CD8-positive, alpha-beta memory T cell (primary cell): Measurements from ENCODE around the gene ARPC5L. TPM values are rescaled to one million over a fixed set of nuclear protein-coding genes. Genes with fewer than 3 reads are reported as not detected.
A peak's percentile ranks its signal among the peaks of the same experiment; 100 is the strongest.

Experiments
- CTCF ChIA-PET: fragments of 350-600 bp; sonication (Branson Sonifier 250); formaldehyde crosslinking; loops from one replicate; lab custom pipeline; 2021; ENCODE audit warnings: antibody characterized with exemption; lab: Charles Lee
- POLR2A ChIA-PET: fragments of 350-600 bp; sonication (Branson Sonifier 250); formaldehyde crosslinking; loops from one replicate; lab custom pipeline; 2021; ENCODE audit warnings: antibody characterized with exemption; lab: Charles Lee
- DNase-seq, 5 donors: peaks; one replicate each; pipeline versions ENCODE4 v3.0.0 to v3.0.0-alpha.2; 2020 to 2022; ENCODE audit warnings: mixed read lengths in 1 of 5
- H3K27ac ChIP-seq: one replicate; pipeline ENCODE4 v1.7.0; 2013; ENCODE audit warnings: low read depth, mild to moderate bottlenecking, low read length, moderate library complexity
- H3K27me3 ChIP-seq: 2 replicates; pipeline ENCODE4 v1.7.0; 2013; ENCODE audit warnings: low read length, mild to moderate bottlenecking; ENCODE audit not compliant: insufficient read depth, poor library complexity, severe bottlenecking
- H3K36me3 ChIP-seq: 2 replicates; pipeline ENCODE4 v1.7.0; 2013; ENCODE audit warnings: mild to moderate bottlenecking, low read length, moderate library complexity; ENCODE audit not compliant: insufficient read depth
- H3K4me1 ChIP-seq: 2 replicates; pipeline ENCODE4 v1.7.0; 2013; ENCODE audit warnings: mild to moderate bottlenecking, low read length, moderate library complexity; ENCODE audit not compliant: insufficient read depth
- H3K4me3 ChIP-seq: 2 replicates; pipeline ENCODE4 v1.7.0; 2013; ENCODE audit warnings: mild to moderate bottlenecking, low read length
- H3K9me3 ChIP-seq: 2 replicates; pipeline ENCODE4 v1.7.0; 2013; ENCODE audit warnings: mild to moderate bottlenecking, low read length
- H3K27ac Mint-ChIP-seq, 8 donors: one replicate each; pipeline ENCODE4 v1.8.0; 2020 to 2021; ENCODE audit warnings: mixed read lengths in 8 of 8, mild to moderate bottlenecking in 6 of 8, inconsistent platforms in 3 of 8, moderate library complexity in 3 of 8
- H3K27me3 Mint-ChIP-seq, 2 donors: one replicate each; pipeline ENCODE4 v1.8.0; 2020 to 2021; ENCODE audit warnings: mixed read lengths in 2 of 2, mild to moderate bottlenecking in 1 of 2, moderate library complexity in 1 of 2
- H3K36me3 Mint-ChIP-seq, 3 donors: one replicate each; pipeline ENCODE4 v1.8.0; 2020 to 2021; ENCODE audit warnings: mixed read lengths in 3 of 3, inconsistent platforms in 1 of 3, mild to moderate bottlenecking in 1 of 3
- H3K4me1 Mint-ChIP-seq, 3 donors: one replicate each; pipeline ENCODE4 v1.8.0; 2020 to 2021; ENCODE audit warnings: mixed read lengths in 3 of 3, inconsistent platforms in 1 of 3, mild to moderate bottlenecking in 1 of 3
- H3K4me3 Mint-ChIP-seq, 7 donors: one replicate each; pipeline ENCODE4 v1.8.0; 2020 to 2021; ENCODE audit warnings: mixed read lengths in 7 of 7, mild to moderate bottlenecking in 6 of 7, moderate library complexity in 4 of 7, inconsistent platforms in 2 of 7
- H3K9me3 Mint-ChIP-seq, 5 donors: one replicate each; pipeline ENCODE4 v1.8.0; 2020 to 2022; ENCODE audit warnings: mixed read lengths in 5 of 5, mild to moderate bottlenecking in 3 of 5, moderate library complexity in 2 of 5, inconsistent platforms in 1 of 5
- polyA plus RNA-seq: library from polyadenylated mRNA; unstranded; fragments of 300-500 nt; fragmentation: Illumina TruSeq; gene quantifications from one replicate; pipeline ENCODE4 v1.2.3, GENCODE V29; 2021
- total RNA-seq, 2 experiments: library from RNA; stranded (reverse); gene quantifications; one replicate each; pipeline ENCODE4 v1.2.3, GENCODE V29; 2021

ARPC5L gene
- total and polyA plus RNA-seq, 3 experiments from 2014 or later, result 116 to 120 (median 118) TPM

DNA sequence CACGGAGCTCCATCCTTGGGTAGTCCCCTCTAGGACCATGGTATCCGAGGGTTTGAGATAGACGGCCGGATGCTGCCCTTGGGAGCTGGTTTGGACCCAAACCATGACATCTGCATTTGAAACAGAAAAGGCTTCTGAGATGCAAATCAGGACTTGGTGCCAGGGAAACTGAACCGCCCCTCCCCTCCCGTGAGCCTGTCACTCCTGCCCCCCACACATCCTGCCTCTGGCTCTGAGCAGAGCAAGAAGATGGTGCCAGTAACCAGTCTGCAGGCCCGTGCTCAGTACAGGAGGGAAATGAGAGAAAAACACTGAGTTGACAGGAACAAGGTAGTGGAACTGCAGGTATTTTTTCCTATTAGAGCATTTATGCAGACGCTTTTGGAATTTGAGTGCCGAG is 18.6 kb downstream of the ARPC5L start:
- POLR2A ChIA-PET, result no interaction called here

DNA sequence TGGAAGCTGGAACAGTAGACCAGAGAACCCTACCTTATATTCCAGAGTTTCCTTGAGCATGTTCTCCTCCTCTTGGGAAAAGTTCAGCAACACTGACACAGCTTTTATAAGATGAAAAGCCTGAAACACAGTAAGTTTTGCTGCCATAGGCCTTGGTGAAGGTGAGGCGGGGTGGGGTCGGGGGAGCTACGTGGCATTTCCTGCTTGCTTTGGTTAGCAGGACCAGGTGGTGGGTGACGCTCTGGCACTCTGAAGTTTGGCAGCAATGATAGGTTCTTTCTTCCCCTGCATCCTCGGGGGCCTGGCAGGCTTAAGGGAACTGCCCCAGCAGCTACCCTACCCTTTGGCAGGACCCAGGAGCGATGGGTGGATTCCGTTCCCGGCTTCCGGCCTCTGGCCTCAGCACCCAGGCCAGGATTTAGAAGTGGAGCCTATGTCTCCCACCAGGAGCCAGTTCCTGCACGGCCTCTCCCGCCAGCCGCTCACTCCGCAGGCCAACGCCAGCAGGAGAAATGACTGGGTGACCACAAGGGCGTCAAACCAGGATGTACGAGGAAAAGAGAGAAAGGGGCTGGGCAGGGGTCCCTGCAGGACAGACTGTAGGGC is 19.3 kb downstream of the ARPC5L start:
- H3K4me1 ChIP-seq, result peaks cover 6% of the 10 kb centered on the region
- DNase-seq, result no peak
- H3K36me3 ChIP-seq, result peaks cover 32% of the 10 kb centered on the region
- H3K4me3 ChIP-seq, result no peak overlapping the region
- no peaks in the 10 kb centered on the region for H3K9me3 ChIP-seq
- Mint-ChIP-seq H3K4me3 (no peak overlapping the region), H3K4me1 (peaks cover 7 to 26% (median 7%) of the 10 kb centered on the region in 3 donors), H3K27ac (peak overlapping the region in 7 of 8 donors; percentile 17 to 92 (median 68)), H3K36me3 (peaks cover 1 to 84% (median 30%) of the 10 kb centered on the region in 3 donors), H3K9me3 (no peaks in the 10 kb centered on the region), H3K27me3 (no peaks in the 10 kb centered on the region)
- CTCF ChIA-PET, result interaction anchor here (1.2 kb wide), 1 partner anchor 27 kb away, joined by 4 read pairs; the partner anchor contains the start of gene WDR38
- no peak overlapping the region for H3K27ac ChIP-seq
- no peaks in the 10 kb centered on the region for H3K27me3 ChIP-seq
- POLR2A ChIA-PET, result interaction anchor here (0.5 kb wide), 1 partner anchor 19 kb away, joined by 3 read pairs; no protein-coding TSS in a partner anchor

More for the DNA sequence above, 18.6 kb downstream of the ARPC5L start:
- Mint-ChIP-seq H3K27me3 (no peaks in the 10 kb centered on the region), H3K4me1 (peaks cover 7 to 31% (median 7%) of the 10 kb centered on the region in 3 donors), H3K9me3 (no peaks in the 10 kb centered on the region), H3K4me3 (no peak overlapping the region), H3K27ac (peak overlapping the region in 3 of 8 donors; percentile 33 to 58 (median 46)), H3K36me3 (peaks cover 0 to 83% (median 25%) of the 10 kb centered on the region in 3 donors)
- no peaks in the 10 kb centered on the region for H3K27me3 ChIP-seq
- H3K4me3 ChIP-seq, result no peak overlapping the region
- DNase-seq, result no peak
- H3K4me1 ChIP-seq, result peaks cover 6% of the 10 kb centered on the region
- CTCF ChIA-PET, result interaction anchor here (1.2 to 2.0 kb wide), 2 partner anchors 13 to 27 kb away, joined by 4 to 5 read pairs; partner anchors contain the start of gene WDR38
- no peak overlapping the region for H3K27ac ChIP-seq
- H3K36me3 ChIP-seq, result peaks cover 38% of the 10 kb centered on the region
- no peaks in the 10 kb centered on the region for H3K9me3 ChIP-seq

DNA sequence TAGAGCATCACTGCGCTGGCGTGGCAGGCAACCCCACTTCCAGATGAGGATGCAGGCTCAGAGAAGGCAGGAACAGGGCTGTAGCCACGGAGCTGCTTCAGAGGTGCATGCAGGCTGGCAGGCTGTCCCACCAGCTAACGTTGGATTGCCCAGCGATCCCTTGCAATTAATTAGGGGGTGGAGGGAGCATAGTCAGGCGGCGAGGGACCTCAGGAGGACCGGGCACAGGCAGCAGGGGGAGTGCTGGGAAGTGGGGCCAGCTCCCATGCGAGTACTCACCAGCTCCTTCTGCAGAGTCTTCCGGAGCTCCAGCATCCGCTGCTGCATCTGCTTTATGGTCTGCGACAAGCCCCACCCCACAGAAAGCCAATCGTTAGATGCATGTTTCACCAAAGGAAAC is 20.3 kb downstream of the ARPC5L start:
- H3K36me3 Mint-ChIP-seq, result peaks cover 4 to 86% (median 30%) of the 10 kb centered on the region in 3 donors
- H3K27ac Mint-ChIP-seq, result peak overlapping the region in 1 of 8 donors; percentile 24

DNA sequence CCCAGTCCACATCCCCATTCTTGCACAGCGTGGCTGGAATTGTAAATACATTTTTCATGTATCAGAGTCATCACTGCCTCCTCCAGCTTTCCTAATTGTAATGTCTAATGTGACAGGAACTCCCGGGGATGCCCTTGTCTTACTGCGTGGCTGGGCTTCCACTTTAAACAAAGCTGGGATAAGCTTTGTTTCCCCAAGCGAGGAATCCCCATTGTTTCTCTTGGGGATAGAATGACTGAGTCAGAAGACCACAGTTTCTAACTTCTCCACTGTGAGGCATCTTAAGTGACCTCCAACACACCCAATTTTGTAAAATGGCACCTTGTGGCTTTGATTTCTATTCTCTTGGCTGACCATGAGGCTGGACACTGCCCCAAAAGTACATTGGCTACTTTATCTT is 22.4 kb downstream of the ARPC5L start:
- H3K36me3 Mint-ChIP-seq, result peaks cover 4 to 87% (median 24%) of the 10 kb centered on the region in 3 donors
- POLR2A ChIA-PET, result no interaction called here
- H3K4me1 Mint-ChIP-seq, result peaks cover 0 to 13% (median 3%) of the 10 kb centered on the region in 3 donors
- no peak overlapping the region for H3K4me3 ChIP-seq
- H3K27ac Mint-ChIP-seq, result peak overlapping the region in 1 of 8 donors; percentile 77
- H3K4me3 Mint-ChIP-seq, result no peak overlapping the region
- no peaks in the 10 kb centered on the region for H3K9me3 ChIP-seq
- H3K9me3 Mint-ChIP-seq, result no peaks in the 10 kb centered on the region
- peaks cover 13% of the 10 kb centered on the region for H3K36me3 ChIP-seq
- no peak for DNase-seq
- CTCF ChIA-PET, result interaction anchor here (1.1 kb wide), 1 partner anchor 10 kb away, joined by 4 read pairs; no protein-coding TSS in a partner anchor
- H3K27me3 Mint-ChIP-seq, result peaks cover 0 to 1% of the 10 kb centered on the region in 2 donors
- H3K4me1 ChIP-seq, result peaks cover 6% of the 10 kb centered on the region
- H3K27me3 ChIP-seq, result no peaks in the 10 kb centered on the region
- H3K27ac ChIP-seq, result no peak overlapping the region

More for the DNA sequence above, 20.3 kb downstream of the ARPC5L start:
- Histone ChIP-seq H3K9me3 (no peaks in the 10 kb centered on the region), H3K27ac (no peak overlapping the region), H3K36me3 (peaks cover 23% of the 10 kb centered on the region), H3K4me3 (no peak overlapping the region), H3K4me1 (peaks cover 6% of the 10 kb centered on the region), H3K27me3 (no peaks in the 10 kb centered on the region)
- ChIA-PET POLR2A (no interaction called here), CTCF (interaction anchor here (1.0 kb wide), 1 partner anchor 19 kb away, joined by 4 read pairs; no protein-coding TSS in a partner anchor)
- H3K27me3 Mint-ChIP-seq, result no peaks in the 10 kb centered on the region
- no peak for DNase-seq
- H3K4me1 Mint-ChIP-seq, result peaks cover 2 to 19% (median 3%) of the 10 kb centered on the region in 3 donors
- H3K4me3 Mint-ChIP-seq, result no peak overlapping the region
- H3K9me3 Mint-ChIP-seq, result no peaks in the 10 kb centered on the region

DNA sequence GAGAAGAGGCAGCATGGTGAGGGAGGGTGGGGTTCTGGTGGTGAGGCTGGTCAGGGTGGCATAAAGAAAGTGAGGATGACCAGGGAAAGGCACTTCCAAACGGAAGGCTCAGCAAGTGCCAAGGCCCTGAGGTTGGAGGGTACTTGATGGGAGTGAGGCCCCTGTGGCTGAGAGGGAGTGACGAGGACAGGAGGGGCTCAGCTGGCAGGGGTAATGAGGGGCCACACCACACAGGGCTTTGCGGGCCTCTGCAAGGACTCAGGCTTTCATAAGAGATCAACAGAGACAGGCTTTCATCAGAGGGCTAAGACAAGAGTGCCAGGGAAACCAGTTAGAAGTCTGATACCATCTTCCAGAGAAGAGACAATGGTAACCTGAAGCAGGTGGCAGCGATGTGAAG is 23.6 kb downstream of the ARPC5L start:
- CTCF ChIA-PET, result no interaction called here

DNA sequence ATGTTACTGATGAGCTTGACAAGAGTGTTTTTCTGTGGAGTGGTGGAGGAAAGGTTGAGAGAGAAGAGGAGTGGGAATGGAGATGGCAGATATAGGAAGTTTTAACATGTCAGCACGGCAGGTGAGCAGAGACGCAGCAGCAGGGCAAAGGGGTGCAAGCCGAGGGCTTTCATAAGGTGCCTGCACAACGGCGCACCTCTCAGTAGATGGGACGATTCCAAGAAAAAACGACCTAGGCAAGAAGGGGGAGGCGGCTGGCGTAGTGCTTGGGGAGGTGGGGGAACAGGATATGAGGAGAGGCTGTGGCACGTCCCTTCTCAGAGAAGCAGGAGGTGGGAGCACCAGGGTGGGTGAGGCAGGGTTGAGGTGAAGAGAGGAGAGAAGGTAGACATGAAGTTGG is 24.5 kb downstream of the ARPC5L start:
- Histone ChIP-seq H3K4me1 (no peaks in the 10 kb centered on the region), H3K27ac (no peak overlapping the region), H3K4me3 (no peak overlapping the region), H3K36me3 (peaks cover 28% of the 10 kb centered on the region), H3K27me3 (no peaks in the 10 kb centered on the region), H3K9me3 (no peaks in the 10 kb centered on the region)
- peaks cover 8 to 87% (median 27%) of the 10 kb centered on the region in 3 donors for H3K36me3 Mint-ChIP-seq
- peaks cover 0 to 1% of the 10 kb centered on the region in 2 donors for H3K27me3 Mint-ChIP-seq
- ChIA-PET CTCF (no interaction called here), POLR2A (no interaction called here)
- H3K4me1 Mint-ChIP-seq, result peaks cover 0 to 3% (median 2%) of the 10 kb centered on the region in 3 donors
- no peak for DNase-seq
- no peaks in the 10 kb centered on the region for H3K9me3 Mint-ChIP-seq
- peak overlapping the region in 1 of 8 donors; percentile 26 for H3K27ac Mint-ChIP-seq
- no peak overlapping the region for H3K4me3 Mint-ChIP-seq

More for the DNA sequence above, 23.6 kb downstream of the ARPC5L start:
- H3K4me3 Mint-ChIP-seq, result no peak overlapping the region
- POLR2A ChIA-PET, result no interaction called here
- Histone ChIP-seq H3K27ac (no peak overlapping the region), H3K4me1 (peaks cover 6% of the 10 kb centered on the region), H3K9me3 (no peaks in the 10 kb centered on the region), H3K27me3 (no peaks in the 10 kb centered on the region), H3K4me3 (no peak overlapping the region), H3K36me3 (peaks cover 23% of the 10 kb centered on the region)
- H3K9me3 Mint-ChIP-seq, result no peaks in the 10 kb centered on the region
- H3K27me3 Mint-ChIP-seq, result peaks cover 0 to 1% of the 10 kb centered on the region in 2 donors
- peak overlapping the region in 2 of 8 donors; percentile 41 to 79 for H3K27ac Mint-ChIP-seq
- H3K4me1 Mint-ChIP-seq, result peaks cover 0 to 11% (median 2%) of the 10 kb centered on the region in 3 donors
- H3K36me3 Mint-ChIP-seq, result peaks cover 8 to 87% (median 27%) of the 10 kb centered on the region in 3 donors
- DNase-seq, result no peak

DNA sequence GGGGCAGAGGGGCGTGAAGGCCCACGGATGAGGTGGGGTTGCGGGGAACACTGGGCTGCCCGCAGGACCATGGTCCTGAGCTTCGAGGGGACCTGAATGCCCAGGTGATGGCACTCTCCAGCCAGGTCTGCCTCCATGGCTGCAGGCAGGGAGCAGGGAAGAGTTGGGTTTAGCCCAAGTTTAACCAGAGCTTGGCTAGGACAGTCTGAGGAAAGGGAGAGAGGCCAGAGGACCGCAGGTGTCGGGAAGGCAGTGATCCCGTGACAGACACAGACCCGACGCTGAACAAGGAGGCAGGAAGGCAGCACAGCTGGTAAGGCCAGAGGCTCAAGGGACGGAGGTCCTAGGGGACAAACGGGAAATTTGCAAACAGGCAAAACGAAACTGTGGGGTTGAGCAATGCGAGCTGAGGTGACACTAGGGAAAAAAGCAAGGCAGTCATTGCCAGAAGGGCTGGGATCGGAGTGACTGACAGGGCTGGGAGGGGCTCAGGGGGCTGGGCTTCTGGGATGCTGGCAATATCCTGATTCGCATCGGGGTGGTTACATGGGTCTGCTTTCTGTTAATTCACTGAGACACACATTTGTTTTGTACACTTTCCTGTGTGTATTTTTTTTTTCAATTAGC is 25.0 kb downstream of the ARPC5L start:
- Mint-ChIP-seq H3K36me3 (peaks cover 8 to 82% (median 24%) of the 10 kb centered on the region in 3 donors), H3K9me3 (no peaks in the 10 kb centered on the region), H3K4me1 (no peaks in the 10 kb centered on the region), H3K4me3 (no peak overlapping the region), H3K27ac (no peak overlapping the region), H3K27me3 (peaks cover 0 to 1% of the 10 kb centered on the region in 2 donors)
- CTCF ChIA-PET, result interaction anchor here (2.1 kb wide), 1 partner anchor 116 kb away, joined by 6 read pairs; the partner anchor contains the start of gene NR6A1
- Histone ChIP-seq H3K27ac (no peak overlapping the region), H3K36me3 (peaks cover 28% of the 10 kb centered on the region), H3K27me3 (no peaks in the 10 kb centered on the region), H3K4me3 (no peak overlapping the region), H3K9me3 (no peaks in the 10 kb centered on the region), H3K4me1 (no peaks in the 10 kb centered on the region)
- DNase-seq, result no peak
- POLR2A ChIA-PET, result no interaction called here
